ENCODE results near the gene JMJD1C. TPM values are rescaled to one million over a fixed set of nuclear protein-coding genes. Genes with fewer than 3 reads are reported as not detected.
A peak's percentile ranks its signal among the peaks of the same experiment; 100 is the strongest.

The JMJD1C gene
- total and polyA plus RNA-seq, 10 of the 15 experiments (the other 5 are each of a cell fraction or from before 2014, with no cell fraction given): 31.2 to 83.3 (median 49.5) TPM

DNA sequence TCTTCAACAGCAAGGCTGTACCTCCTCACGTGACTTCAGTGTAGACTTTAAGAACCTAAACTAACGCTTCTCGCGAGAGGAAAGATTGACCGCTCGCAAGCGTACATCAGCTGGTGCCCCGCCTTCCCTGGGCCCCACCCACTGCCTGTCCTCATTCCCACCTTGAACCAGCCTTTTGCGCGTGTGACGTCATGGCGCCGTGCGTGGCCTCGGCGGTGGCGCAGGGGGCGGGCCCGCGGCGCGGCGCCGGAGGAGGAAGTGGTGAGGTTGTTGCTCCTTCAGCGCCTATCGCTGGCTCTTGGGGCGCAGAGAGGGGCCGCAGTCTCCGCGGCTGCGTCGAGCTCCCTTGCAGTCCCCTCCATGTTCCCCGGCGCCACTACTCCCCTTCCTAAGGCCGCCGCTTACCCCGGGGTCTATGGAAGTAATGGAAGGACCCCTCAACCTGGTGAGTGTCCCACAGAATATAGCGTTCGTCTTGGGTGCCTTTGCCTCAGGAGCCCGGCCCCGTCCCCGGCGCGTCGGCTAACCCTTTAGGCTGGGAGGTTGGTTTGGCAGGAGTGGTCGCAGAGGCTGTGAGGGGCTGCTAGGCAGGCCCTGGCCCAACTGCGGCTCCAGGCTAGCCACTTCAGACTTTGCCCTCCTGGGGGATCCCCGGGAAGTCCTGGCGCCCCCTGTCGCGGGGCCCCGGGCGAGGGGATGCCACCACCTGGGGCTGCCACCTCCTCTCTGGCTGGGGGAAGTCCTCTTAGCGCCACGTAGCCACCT, 332.5 kb downstream of the JMJD1C start, which contains the start of gene NRBF2 (continued):
- TF ChIP-seq, protein P1, sequence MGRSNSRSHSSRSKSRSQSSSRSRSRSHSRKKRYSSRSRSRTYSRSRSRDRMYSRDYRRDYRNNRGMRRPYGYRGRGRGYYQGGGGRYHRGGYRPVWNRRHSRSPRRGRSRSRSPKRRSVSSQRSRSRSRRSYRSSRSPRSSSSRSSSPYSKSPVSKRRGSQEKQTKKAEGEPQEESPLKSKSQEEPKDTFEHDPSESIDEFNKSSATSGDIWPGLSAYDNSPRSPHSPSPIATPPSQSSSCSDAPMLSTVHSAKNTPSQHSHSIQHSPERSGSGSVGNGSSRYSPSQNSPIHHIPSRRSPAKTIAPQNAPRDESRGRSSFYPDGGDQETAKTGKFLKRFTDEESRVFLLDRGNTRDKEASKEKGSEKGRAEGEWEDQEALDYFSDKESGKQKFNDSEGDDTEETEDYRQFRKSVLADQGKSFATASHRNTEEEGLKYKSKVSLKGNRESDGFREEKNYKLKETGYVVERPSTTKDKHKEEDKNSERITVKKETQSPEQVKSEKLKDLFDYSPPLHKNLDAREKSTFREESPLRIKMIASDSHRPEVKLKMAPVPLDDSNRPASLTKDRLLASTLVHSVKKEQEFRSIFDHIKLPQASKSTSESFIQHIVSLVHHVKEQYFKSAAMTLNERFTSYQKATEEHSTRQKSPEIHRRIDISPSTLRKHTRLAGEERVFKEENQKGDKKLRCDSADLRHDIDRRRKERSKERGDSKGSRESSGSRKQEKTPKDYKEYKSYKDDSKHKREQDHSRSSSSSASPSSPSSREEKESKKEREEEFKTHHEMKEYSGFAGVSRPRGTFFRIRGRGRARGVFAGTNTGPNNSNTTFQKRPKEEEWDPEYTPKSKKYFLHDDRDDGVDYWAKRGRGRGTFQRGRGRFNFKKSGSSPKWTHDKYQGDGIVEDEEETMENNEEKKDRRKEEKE (IDR thresholded peaks at IDR 0.05): no peak
- peak; percentile 68 for TF ChIP-seq RFX5 (IDR thresholded peaks at IDR 0.05; ENCODE audit: low read depth, low read length)
- no peak; the same call in none of the 2 replicates for TF ChIP-seq SREBF1 (IDR thresholded peaks at IDR 0.05; ENCODE audit: low read length)
- peak in 2 of 3 experiments; percentile 32 to 42; a peak in 3 of 6 replicates for TF ChIP-seq CTCF (IDR thresholded peaks at IDR 0.05 in 2 of 3, conservative IDR thresholded peaks at IDR 0.05 in 1 of 3; ENCODE audit: control insufficient read depth in 2 of 3, extremely low read depth in 1 of 3, insufficient read depth in 1 of 3, low read depth in 3 of 3, low read length in 3 of 3)
- no peak for TF ChIP-seq SIX5 (IDR thresholded peaks at IDR 0.05; ENCODE audit: low read depth, low read length, severe bottlenecking)
- TF ChIP-seq MTA3 (IDR thresholded peaks at IDR 0.05; ENCODE audit: borderline replicate concordance, low read length): no peak
- peak; percentile 82 for TF ChIP-seq ZNF207 (IDR thresholded peaks at IDR 0.05; ENCODE audit: borderline replicate concordance)
- peak; percentile 61; the same call in 1 of the 2 replicates for TF ChIP-seq PAX5 (IDR thresholded peaks at IDR 0.05; ENCODE audit: borderline replicate concordance, low read depth, low read length)
- TF ChIP-seq GATAD2B (conservative IDR thresholded peaks at IDR 0.05; ENCODE audit: low read depth): peak; percentile 90; the same call in 1 of the 2 replicates
- TF ChIP-seq HDGF (IDR thresholded peaks at IDR 0.05): no peak
- peak; percentile 60 for TF ChIP-seq RUNX3 (IDR thresholded peaks at IDR 0.05; ENCODE audit: low read length)
- TF ChIP-seq, protein P2, sequence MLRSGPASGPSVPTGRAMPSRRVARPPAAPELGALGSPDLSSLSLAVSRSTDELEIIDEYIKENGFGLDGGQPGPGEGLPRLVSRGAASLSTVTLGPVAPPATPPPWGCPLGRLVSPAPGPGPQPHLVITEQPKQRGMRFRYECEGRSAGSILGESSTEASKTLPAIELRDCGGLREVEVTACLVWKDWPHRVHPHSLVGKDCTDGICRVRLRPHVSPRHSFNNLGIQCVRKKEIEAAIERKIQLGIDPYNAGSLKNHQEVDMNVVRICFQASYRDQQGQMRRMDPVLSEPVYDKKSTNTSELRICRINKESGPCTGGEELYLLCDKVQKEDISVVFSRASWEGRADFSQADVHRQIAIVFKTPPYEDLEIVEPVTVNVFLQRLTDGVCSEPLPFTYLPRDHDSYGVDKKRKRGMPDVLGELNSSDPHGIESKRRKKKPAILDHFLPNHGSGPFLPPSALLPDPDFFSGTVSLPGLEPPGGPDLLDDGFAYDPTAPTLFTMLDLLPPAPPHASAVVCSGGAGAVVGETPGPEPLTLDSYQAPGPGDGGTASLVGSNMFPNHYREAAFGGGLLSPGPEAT (IDR thresholded peaks at IDR 0.05; ENCODE audit: low read depth): peak; percentile 56; the same call in 1 of the 2 replicates
- peak; percentile 60; the same call in 1 of the 2 replicates for TF ChIP-seq ATF2 (IDR thresholded peaks at IDR 0.05; ENCODE audit: low read length)
- TF ChIP-seq, protein P3, sequence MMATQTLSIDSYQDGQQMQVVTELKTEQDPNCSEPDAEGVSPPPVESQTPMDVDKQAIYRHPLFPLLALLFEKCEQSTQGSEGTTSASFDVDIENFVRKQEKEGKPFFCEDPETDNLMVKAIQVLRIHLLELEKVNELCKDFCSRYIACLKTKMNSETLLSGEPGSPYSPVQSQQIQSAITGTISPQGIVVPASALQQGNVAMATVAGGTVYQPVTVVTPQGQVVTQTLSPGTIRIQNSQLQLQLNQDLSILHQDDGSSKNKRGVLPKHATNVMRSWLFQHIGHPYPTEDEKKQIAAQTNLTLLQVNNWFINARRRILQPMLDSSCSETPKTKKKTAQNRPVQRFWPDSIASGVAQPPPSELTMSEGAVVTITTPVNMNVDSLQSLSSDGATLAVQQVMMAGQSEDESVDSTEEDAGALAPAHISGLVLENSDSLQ (IDR thresholded peaks at IDR 0.05): peak; percentile 80
- TF ChIP-seq USF2 (IDR thresholded peaks at IDR 0.05; ENCODE audit: borderline replicate concordance, low read depth, low read length): peak; percentile 92

All from GM12878 (cell line).